Muscle of leg (tissue), 11 donors: ENCODE results near the gene KIAA1143. TPM values are rescaled to one million over a fixed set of nuclear protein-coding genes. Genes with fewer than 3 reads are reported as not detected.

Experiments
- DNase-seq: peaks from one replicate; pipeline ENCODE4 v3.0.0; 2013
- H3K27ac ChIP-seq: one replicate; pipeline ENCODE4 v1.5.1; 2013; ENCODE audit warnings: mild to moderate bottlenecking, low read length, control low read depth
- H3K27me3 ChIP-seq: one replicate; pipeline ENCODE4 v1.6.1; 2013; ENCODE audit warnings: low read length; ENCODE audit not compliant: control insufficient read depth, insufficient read depth
- H3K36me3 ChIP-seq: one replicate; pipeline ENCODE4 v1.6.1; 2013; ENCODE audit warnings: low read length; ENCODE audit not compliant: control insufficient read depth, insufficient read depth
- H3K4me1 ChIP-seq: one replicate; pipeline ENCODE4 v1.6.1; 2013; ENCODE audit warnings: low read length; ENCODE audit not compliant: control insufficient read depth, insufficient read depth
- H3K4me3 ChIP-seq: one replicate; pipeline ENCODE4 v1.5.1; 2013; ENCODE audit warnings: low read length, control low read depth
- H3K9me3 ChIP-seq: replicated peaks from 2 replicates; pipeline ENCODE4 v1.6.1; 2013; ENCODE audit warnings: low read depth, low read length; ENCODE audit not compliant: control insufficient read depth
- WGBS: methylation state at CpG from one replicate; pipeline ENCODE4 v1.1.5; 2013; ENCODE audit warnings: missing lambda C conversion rate; ENCODE audit not compliant: insufficient coverage; 5-methylcytosine and 5-hydroxymethylcytosine counted together
- polyA plus RNA-seq, 8 donors: library from polyadenylated mRNA; unstranded; fragments of 120-200 nt; gene quantifications; one replicate each; pipeline versions ENCODE4 v1.2.1 to v1.2.3, GENCODE V29; 2013; ENCODE audit warnings: inconsistent platforms in 1 of 8, low replicate concordance in 1 of 8; ENCODE audit not compliant: insufficient read length in 8 of 8, insufficient read depth in 1 of 8
- total RNA-seq: library from RNA; stranded (reverse); fragments of 120-200 nt; gene quantifications from one replicate; pipeline ENCODE4 v1.2.4, GENCODE V29; 2013

Gene KIAA1143
- total and polyA plus RNA-seq, 9 donors, result 23.5 to 35.1 (median 30.7) TPM

DNA sequence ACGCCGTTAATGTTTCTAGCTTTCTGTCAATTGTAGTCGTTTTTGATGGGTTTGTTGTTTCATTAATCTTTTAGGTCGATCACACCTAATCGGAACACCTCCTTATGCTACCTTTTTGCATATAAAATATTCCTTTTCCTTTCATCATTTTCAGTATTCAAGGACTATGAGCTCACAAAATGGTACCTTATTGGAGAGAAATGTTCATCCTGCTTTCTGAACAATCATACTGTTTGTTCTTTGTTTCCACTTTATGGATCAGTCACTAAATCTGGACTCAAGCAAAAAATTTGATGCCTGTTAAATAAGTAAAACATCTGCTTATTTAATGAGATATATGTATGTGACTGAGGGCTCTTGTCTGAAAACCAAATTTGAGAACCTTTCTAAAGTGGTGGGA, 1.3 kb upstream of the KIAA1143 start:
- DNase-seq, result no peak
- peaks cover 35% of the 10 kb centered on the region for H3K9me3 ChIP-seq
- peaks cover 10% of the 10 kb centered on the region for H3K4me1 ChIP-seq
- WGBS, result no CpG with 5 or more reads among the region's 5 CpGs
- peak overlapping the region; percentile 98 for H3K4me3 ChIP-seq
- H3K36me3 ChIP-seq, result peaks cover 14% of the 10 kb centered on the region
- no peak overlapping the region for H3K27ac ChIP-seq
- no peaks in the 10 kb centered on the region for H3K27me3 ChIP-seq

DNA sequence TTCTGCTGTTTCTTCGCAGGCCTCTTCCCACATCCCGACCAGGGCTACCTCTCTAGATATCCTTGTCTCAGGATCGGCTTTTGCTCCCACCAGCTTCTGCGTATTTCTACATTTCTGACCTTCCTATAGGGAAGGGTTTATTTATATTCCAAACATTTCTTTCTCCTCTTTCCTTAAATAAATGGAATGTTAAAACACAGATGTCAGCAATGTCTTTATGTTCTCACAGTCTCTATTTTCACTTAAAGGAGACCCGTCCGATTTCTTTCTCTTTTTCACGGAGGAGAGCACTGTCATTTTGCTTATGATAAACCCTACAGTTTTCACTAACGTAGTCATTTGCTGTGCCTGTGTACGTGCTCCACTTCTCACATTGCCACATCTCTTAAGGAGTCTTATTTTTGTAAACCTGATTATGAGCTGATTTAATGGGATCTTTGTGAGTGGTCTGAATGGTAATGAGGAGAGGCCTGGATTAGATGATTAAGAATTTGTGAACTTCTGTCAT, 805 bp upstream of the KIAA1143 start:
- no peak for DNase-seq
- no peak overlapping the region for H3K27ac ChIP-seq

DNA sequence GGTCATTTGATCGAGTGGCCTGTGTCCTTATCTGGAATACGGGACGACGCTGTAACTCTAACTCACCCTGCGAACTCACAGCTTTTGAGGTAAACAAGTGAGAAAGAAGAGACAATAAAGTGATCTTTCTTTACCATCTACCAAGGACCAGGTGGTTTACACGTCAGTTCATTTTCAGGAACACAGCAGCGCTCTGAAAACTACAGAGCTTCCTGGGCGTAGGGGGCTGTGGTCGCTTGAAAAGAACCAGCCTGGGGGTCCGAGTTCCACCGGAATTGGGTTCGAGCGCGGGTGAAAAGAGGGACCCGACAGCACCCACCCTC, 357 bp downstream of the KIAA1143 start:
- H3K27ac ChIP-seq, result peak overlapping the region; percentile 74
- peaks cover 32% of the 10 kb centered on the region for H3K9me3 ChIP-seq
- H3K27me3 ChIP-seq, result no peaks in the 10 kb centered on the region
- peak overlapping the region; percentile 98 for H3K4me3 ChIP-seq
- H3K4me1 ChIP-seq, result peaks cover 10% of the 10 kb centered on the region
- DNase-seq, result no peak
- H3K36me3 ChIP-seq, result peaks cover 12% of the 10 kb centered on the region
- WGBS, result 0% methylated on average over 4 of the region's 15 CpGs

More for the DNA sequence above, 805 bp upstream of the KIAA1143 start:
- peaks cover 38% of the 10 kb centered on the region for H3K9me3 ChIP-seq
- H3K36me3 ChIP-seq, result peaks cover 14% of the 10 kb centered on the region
- no peaks in the 10 kb centered on the region for H3K27me3 ChIP-seq
- H3K4me3 ChIP-seq, result peak overlapping the region; percentile 98
- 4% methylated on average over 4 of the region's 9 CpGs for WGBS
- peaks cover 10% of the 10 kb centered on the region for H3K4me1 ChIP-seq

DNA sequence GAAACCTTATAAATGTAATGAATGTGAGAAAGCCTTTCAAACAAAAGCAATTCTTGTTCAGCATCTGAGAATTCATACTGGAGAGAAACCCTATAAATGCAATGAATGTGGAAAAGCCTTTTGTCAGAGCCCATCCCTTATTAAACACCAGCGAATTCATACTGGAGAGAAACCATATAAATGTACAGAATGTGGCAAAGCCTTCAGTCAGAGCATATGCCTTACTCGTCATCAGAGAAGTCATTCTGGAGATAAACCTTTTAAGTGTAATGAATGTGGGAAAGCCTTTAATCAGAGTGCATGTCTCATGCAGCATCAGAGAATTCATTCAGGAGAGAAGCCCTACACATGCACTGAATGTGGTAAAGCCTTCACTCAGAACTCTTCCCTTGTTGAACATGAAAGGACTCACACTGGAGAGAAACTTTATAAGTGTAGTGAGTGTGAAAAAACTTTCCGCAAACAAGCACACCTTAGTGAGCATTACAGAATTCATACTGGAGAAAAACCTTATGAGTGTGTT, 26.7 kb downstream of the KIAA1143 start:
- Histone ChIP-seq H3K4me1 (no peaks in the 10 kb centered on the region), H3K27me3 (no peaks in the 10 kb centered on the region), H3K27ac (no peak overlapping the region), H3K9me3 (peaks cover 68% of the 10 kb centered on the region), H3K4me3 (no peak overlapping the region), H3K36me3 (peaks cover 26% of the 10 kb centered on the region)
- no peak for DNase-seq
- WGBS, result 100% methylated on average over 1 of the region's 3 CpGs

DNA sequence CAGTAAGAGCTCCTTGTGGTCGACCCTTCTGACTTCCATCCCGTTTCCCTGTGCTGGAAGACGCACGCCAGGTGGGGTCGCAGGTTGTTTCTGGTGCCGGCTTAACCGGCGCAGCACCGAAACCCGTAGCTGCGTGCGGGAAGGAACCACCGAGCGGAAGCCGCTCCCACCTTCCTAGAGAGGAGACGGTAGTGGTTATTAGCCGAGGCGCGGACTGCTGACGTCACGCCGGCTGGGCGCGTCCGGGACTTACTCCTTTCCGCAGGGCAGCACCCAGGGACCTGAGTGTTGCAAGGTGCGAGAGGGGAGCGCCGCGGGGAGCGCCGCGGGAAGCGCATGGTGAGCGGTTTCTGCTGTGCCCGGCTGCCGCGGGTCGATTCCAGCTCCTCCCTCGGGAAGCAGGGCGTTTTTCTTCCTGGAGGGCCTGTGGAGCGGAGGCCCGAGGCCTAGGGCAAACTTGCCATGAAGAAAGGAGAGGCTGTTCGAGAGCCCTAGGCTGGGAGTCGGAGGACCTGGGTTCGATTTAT, 32.0 kb downstream of the KIAA1143 start, which contains the start of gene ZNF501:
TSS of gene ZNF501 (plus strand) at position 252 of the 527 bp plus-strand sequence. CDS start 4,787 bp downstream, outside the sequence.
- peak; percentile 96 for DNase-seq
- Histone ChIP-seq H3K27ac (peak within 1 kb of the TSS; percentile 45), H3K4me3 (peak within 1 kb of the TSS; percentile 83), H3K9me3 (peaks cover 56% of the 10 kb centered on the region), H3K36me3 (peaks cover 24% of the 10 kb centered on the region), H3K4me1 (peaks cover 6% of the 10 kb centered on the region), H3K27me3 (no peaks in the 10 kb centered on the region)
- under 1% methylated on average over 42 of the region's 46 CpGs for WGBS

DNA sequence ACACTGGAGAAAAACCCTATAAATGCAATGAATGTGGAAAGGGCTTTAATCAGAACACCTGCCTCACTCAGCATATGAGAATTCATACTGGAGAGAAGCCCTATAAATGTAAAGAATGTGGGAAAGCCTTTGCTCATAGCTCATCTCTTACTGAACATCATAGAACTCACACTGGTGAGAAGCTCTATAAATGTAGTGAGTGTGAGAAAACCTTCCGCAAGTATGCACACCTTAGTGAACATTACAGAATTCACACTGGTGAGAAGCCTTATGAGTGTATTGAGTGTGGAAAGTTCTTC, 39.4 kb downstream of the KIAA1143 start:
- no CpG with 5 or more reads among the region's 1 CpG for WGBS
- Histone ChIP-seq H3K4me3 (no peak overlapping the region), H3K4me1 (no peaks in the 10 kb centered on the region), H3K9me3 (peaks cover 74% of the 10 kb centered on the region), H3K27me3 (no peaks in the 10 kb centered on the region), H3K36me3 (peaks cover 30% of the 10 kb centered on the region), H3K27ac (no peak overlapping the region)
- DNase-seq, result no peak

DNA sequence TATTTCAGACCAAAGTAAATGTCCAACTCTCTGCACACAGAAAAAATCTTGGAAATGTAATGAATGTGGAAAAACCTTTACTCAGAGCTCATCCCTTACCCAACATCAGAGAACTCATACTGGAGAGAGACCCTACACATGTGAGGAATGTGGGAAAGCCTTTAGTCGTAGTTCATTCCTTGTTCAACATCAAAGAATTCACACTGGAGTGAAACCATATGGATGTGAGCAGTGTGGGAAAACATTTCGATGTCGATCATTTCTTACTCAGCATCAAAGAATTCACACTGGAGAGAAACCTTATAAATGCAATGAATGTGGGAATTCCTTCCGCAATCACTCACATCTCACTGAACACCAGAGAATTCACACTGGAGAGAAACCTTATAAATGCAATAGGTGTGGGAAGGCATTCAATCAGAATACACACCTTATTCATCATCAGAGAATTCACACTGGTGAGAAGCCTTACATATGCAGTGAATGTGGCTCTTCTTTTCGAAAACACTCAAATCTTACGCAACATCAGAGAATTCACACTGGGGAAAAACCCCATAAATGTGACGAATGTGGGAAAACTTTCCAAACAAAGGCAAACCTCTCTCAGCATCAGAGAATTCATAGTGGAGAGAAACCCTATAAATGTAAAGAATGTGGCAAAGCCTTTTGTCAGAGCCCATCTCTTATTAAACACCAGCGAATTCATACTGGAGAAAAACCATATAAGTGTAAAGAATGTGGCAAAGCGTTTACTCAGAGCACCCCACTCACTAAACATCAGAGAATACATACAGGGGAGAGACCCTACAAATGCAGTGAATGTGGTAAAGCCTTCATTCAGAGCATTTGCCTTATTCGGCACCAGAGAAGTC, 40.0 kb downstream of the KIAA1143 start:
- 100% methylated on average over 1 of the region's 10 CpGs for WGBS
- DNase-seq, result no peak
- Histone ChIP-seq H3K4me1 (no peaks in the 10 kb centered on the region), H3K9me3 (peaks cover 73% of the 10 kb centered on the region), H3K36me3 (peaks cover 30% of the 10 kb centered on the region), H3K4me3 (no peak overlapping the region), H3K27me3 (no peaks in the 10 kb centered on the region), H3K27ac (no peak overlapping the region)

DNA sequence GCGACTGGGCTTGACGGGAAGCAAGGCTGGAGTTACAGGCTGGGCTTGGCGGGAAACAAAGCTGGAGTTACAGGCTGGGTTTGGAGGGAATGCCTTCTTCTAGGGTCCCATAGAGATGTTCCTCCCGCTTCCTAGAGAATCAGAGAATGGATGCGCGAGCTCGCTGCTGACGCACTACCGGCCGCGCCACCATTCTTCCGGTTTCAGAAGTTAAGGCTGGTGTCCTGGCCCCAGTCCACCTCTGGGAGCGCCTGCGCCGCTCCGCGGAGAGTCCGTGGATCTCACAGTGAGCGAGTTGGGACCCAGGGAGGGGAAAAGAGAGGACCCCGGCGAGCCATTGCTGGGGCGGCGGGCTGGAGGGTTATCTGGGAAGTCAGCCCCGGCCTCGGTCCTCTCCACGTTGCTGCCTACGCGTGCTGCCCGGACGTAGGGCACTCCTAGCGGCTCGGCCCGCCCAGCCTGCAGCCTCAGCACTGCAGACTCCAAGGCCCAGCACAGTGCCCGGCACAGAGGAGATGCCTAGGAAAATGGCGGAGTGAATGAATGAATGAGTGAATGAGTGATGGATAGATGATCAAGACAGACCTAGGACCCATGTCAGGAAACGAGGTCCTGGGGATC, 48.9 kb downstream of the KIAA1143 start, which contains the start of gene ZNF502:
TSS of gene ZNF502 (plus strand) at position 206 of the 621 bp plus-strand sequence. CDS start 7,602 bp downstream, outside the sequence.
- H3K9me3 ChIP-seq, result peaks cover 26% of the 10 kb centered on the region
- H3K4me3 ChIP-seq, result peak within 1 kb of the TSS; percentile 92
- peaks cover 2% of the 10 kb centered on the region for H3K27me3 ChIP-seq
- WGBS, result under 1% methylated on average over 36 of the region's 36 CpGs
- peaks cover 3% of the 10 kb centered on the region for H3K36me3 ChIP-seq
- peak; percentile 97 for DNase-seq
- H3K27ac ChIP-seq, result peak within 1 kb of the TSS; percentile 80
- H3K4me1 ChIP-seq, result peaks cover 4% of the 10 kb centered on the region
